ENCODE results near the gene SCMH1. TPM values are rescaled to one million over a fixed set of nuclear protein-coding genes. Genes with fewer than 3 reads are reported as not detected.
A peak's percentile ranks its signal among the peaks of the same experiment; 100 is the strongest.

Gene SCMH1
- total and polyA plus RNA-seq, 11 donors: 36.0 to 56.2 (median 43.0) TPM

DNA sequence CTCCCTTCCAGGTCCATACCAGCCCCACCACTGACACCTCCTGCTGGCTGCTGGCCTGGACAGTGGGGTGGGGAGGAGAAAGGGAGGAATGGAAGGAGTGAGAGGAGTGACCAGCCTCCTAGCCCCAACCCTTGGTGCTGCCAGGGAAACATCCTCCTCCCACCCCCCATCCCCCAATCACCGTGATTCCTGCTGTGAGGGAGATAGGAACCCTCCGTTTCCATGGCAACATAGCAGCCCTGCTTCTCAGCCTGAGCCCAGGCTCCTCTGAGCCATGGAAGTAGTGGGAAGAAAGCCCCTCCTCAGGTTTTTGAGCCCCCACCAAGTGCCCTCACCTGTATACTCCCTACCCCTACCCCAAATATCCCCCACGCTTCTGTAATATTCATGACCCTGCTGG is 44.4 kb upstream of the SCMH1 start:
- DNase-seq: no peak
- no peaks in the 10 kb centered on the region for H3K9me3 ChIP-seq
- H3K4me3 ChIP-seq: no peak overlapping the region
- H3K27me3 ChIP-seq: peaks cover 0 to 9% (median 4%) of the 10 kb centered on the region in 9 donors
- no peaks in the 10 kb centered on the region for H3K36me3 ChIP-seq
- intact Hi-C loops (cut with DNase I): no loop called here
- 57 to 70% (median 63%) methylated on average over 3 of the region's 3 CpGs for WGBS, 4 donors
- TF ChIP-seq POLR2A (IDR thresholded peaks at IDR 0.05): no peak
- TF ChIP-seq, protein P1, sequence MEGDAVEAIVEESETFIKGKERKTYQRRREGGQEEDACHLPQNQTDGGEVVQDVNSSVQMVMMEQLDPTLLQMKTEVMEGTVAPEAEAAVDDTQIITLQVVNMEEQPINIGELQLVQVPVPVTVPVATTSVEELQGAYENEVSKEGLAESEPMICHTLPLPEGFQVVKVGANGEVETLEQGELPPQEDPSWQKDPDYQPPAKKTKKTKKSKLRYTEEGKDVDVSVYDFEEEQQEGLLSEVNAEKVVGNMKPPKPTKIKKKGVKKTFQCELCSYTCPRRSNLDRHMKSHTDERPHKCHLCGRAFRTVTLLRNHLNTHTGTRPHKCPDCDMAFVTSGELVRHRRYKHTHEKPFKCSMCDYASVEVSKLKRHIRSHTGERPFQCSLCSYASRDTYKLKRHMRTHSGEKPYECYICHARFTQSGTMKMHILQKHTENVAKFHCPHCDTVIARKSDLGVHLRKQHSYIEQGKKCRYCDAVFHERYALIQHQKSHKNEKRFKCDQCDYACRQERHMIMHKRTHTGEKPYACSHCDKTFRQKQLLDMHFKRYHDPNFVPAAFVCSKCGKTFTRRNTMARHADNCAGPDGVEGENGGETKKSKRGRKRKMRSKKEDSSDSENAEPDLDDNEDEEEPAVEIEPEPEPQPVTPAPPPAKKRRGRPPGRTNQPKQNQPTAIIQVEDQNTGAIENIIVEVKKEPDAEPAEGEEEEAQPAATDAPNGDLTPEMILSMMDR (IDR thresholded peaks at IDR 0.05): no peak
- no peak for ATAC-seq
- H3K27ac ChIP-seq: no peak overlapping the region
- H3K4me1 ChIP-seq: peaks cover 0 to 16% (median 2%) of the 10 kb centered on the region in 12 donors

DNA sequence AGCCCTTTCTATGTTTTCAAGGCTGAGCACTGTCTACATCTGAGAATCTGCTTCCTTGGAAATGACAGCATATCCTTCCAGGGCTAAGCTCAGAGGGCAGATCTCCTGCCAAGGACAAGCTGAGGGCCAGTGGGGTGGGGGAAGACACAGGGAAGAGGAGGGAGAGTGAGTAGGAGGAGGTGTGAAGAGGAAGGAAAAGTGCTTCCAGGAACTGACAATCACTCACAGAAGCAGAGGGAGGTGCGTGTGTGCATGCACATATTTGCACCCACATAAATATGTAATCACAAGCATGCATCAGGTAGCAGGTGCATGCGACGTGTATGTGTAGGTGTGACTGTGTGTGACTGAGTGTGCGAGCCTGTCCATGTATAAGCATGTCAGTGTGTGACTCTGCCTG is 43.7 kb upstream of the SCMH1 start:
- Histone ChIP-seq H3K9me3 (no peaks in the 10 kb centered on the region), H3K4me1 (peaks cover 0 to 16% (median 2%) of the 10 kb centered on the region in 12 donors), H3K27ac (no peak overlapping the region), H3K36me3 (no peaks in the 10 kb centered on the region), H3K4me3 (no peak overlapping the region), H3K27me3 (peaks cover 0 to 11% (median 4%) of the 10 kb centered on the region in 9 donors)
- TF ChIP-seq, protein P1 (IDR thresholded peaks at IDR 0.05): no peak
- TF ChIP-seq POLR2A (IDR thresholded peaks at IDR 0.05): no peak
- intact Hi-C loops (cut with DNase I): no loop called here
- ATAC-seq: peak in 1 of 4 donors; percentile 31
- no peak for DNase-seq
- 54 to 76% (median 72%) methylated on average over 4 of the region's 4 CpGs for WGBS, 4 donors

DNA sequence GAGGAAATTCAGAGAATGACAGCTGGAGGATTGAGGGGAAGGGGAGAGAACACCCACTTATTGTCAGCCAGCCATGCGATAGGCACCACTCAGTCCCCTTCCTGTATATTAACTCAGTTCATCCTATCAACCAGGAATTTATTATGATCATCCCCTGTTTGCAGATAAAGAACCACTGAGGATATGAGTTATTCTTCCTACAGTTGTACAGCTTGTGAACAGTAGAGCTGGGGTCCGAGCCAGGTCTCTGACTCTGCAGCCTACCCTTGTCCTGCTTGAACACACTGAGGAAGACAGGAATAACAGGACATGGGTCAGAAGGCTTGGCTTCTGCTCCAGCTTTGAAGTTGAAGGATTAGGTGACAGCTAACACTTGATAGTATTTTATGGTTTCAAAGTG is 42.0 kb upstream of the SCMH1 start:
- H3K4me3 ChIP-seq: no peak overlapping the region
- peaks cover 0 to 8% (median 0%) of the 10 kb centered on the region in 9 donors for H3K27me3 ChIP-seq
- H3K4me1 ChIP-seq: peaks cover 0 to 16% (median 2%) of the 10 kb centered on the region in 12 donors
- no peaks in the 10 kb centered on the region for H3K9me3 ChIP-seq
- TF ChIP-seq, protein P1 (IDR thresholded peaks at IDR 0.05): no peak
- TF ChIP-seq POLR2A (IDR thresholded peaks at IDR 0.05): no peak
- ATAC-seq: no peak
- WGBS, 4 donors: 85 to 92% (median 88%) methylated on average over 2 of the region's 2 CpGs
- DNase-seq: no peak
- no peaks in the 10 kb centered on the region for H3K36me3 ChIP-seq
- intact Hi-C loops (cut with DNase I): loop anchor here in 8 of 10 donors (5.0 kb wide), 2 partner anchors 133 to 148 kb away; no protein-coding TSS in a partner anchor
- no peak overlapping the region for H3K27ac ChIP-seq

DNA sequence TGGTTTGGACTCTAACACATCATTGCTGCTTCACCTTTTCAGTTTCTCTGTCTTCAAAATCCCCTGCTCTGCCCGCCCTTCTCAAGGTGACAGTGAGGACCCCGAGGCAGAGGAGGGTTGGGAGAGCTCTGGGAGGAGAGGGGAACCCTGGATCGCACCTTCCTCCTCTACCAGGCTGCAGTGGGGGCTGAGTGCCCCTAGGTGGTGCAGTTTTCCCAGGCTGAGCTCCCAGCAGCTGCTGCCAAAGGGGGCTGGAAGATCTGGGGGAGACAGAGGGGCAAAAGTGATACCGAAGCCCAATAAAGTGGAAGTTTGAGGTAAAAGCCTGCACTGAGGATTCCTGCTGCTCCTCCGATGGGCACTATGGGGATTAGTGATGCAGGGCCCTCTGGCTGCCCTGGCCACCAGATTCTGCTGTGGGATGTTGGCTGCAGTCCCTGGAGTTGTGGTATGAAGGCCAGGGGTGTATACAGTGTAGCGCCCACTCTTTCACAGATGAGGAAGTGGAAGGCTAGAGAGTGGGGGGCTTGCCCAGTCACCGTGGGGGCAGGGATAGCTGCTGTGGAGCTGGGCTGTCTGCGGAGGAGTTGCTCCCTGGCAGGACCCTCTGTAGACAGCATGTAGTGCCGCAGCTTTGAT is 40.7 kb upstream of the SCMH1 start:
- 35 to 49% (median 38%) methylated on average over 7 to 9 of the region's 9 CpGs for WGBS, 4 donors
- ATAC-seq (peak; percentile 12 to 82 (median 68)), DNase-seq (peak in 1 of 5 donors; percentile 34)
- Histone ChIP-seq H3K4me1 (peaks cover 0 to 16% (median 3%) of the 10 kb centered on the region in 12 donors), H3K36me3 (no peaks in the 10 kb centered on the region), H3K4me3 (no peak overlapping the region), H3K9me3 (no peaks in the 10 kb centered on the region), H3K27ac (no peak overlapping the region), H3K27me3 (peaks cover 0 to 8% (median 0%) of the 10 kb centered on the region in 9 donors)
- intact Hi-C loops (cut with DNase I): loop anchor here in 9 of 10 donors (2.0 to 5.0 kb wide), 3 partner anchors 134 to 150 kb away; no protein-coding TSS in a partner anchor
- TF ChIP-seq POLR2A (IDR thresholded peaks at IDR 0.05): no peak
- TF ChIP-seq, protein P1 (IDR thresholded peaks at IDR 0.05): peak; percentile 57 to 86 (median 76)
